NOMO-1 (cell line): ENCODE results near the gene KIAA1958.

Experiments used
- DNase-seq, 2 experiments: peaks; one replicate each; lab custom pipeline; 2025; ENCODE audit not compliant: unreplicated experiment in 2 of 2; lab: John Stamatoyannopoulos, UW

Gene KIAA1958

DNA sequence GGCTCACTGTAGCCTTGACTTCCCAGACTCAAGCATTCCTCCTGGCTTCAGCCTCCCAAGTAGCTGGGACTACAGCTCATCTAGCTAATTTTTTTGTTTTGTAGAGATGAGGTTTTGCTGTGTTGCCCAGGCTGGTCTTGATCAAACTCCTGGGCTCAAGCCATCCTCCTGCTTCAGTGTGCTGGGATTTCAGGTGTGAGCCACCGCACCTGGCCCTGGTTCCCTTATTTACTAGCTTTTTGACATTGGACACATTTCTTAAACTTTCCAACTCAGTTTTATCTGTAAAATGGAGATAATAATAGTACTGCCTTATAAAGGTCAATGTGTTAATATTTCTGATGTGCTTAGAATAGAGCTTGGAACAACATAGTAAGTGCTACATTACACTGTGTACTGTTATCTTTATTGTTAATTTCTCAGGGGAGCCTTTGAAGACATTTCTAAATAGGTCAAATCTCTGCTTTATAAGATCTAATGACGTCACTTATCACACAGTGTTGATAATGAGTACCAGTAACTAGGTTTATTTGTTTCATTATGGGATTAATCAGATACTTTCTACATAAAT lies 66.7 kb downstream of the KIAA1958 start:
- no peak for DNase-seq

DNA sequence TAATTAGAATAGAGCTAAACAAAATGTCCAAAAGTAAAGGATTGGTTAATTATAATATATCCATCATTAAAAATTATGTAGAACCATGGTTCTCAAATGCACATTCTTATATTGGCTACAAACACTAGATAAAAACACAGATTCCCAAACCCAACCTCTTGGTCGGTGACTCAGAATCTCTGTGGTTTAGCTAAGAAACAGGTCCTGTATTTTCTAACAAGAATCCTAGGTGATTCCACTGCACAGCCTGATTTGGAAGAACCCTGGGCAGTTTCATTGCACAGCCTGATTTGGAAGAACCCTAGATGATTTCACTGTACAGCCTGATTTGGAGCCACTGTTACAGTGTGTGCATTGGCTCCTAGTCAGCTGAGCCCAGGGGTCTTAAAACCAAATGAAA lies 67.9 kb downstream of the KIAA1958 start:
- DNase-seq, result no peak

DNA sequence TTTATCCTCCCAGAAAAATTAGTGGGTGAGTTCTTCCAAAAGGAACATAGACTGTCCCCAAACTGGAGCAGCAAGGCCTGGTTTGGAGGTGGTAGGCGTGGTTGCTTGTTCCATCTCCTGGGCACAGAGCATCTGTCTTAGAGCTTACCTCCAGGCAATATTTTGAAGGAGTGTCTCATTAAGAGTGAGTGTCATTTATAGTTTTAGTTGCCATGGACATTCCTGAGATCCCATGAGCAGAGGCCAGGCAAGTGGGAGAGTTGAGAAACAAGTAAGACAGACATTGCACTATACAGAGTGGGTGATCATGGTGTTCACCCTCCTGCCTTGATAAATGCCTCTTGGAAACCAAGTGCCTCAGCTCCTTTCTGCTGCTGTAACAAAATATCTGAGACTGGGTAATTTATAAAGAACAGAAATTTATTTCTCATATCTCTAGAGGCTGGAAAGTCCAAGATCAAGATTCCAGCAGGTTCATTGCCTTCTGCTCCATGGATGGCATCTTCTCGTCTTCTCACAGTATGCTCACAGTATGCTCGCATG lies 68.5 kb downstream of the KIAA1958 start:
- no peak for DNase-seq

DNA sequence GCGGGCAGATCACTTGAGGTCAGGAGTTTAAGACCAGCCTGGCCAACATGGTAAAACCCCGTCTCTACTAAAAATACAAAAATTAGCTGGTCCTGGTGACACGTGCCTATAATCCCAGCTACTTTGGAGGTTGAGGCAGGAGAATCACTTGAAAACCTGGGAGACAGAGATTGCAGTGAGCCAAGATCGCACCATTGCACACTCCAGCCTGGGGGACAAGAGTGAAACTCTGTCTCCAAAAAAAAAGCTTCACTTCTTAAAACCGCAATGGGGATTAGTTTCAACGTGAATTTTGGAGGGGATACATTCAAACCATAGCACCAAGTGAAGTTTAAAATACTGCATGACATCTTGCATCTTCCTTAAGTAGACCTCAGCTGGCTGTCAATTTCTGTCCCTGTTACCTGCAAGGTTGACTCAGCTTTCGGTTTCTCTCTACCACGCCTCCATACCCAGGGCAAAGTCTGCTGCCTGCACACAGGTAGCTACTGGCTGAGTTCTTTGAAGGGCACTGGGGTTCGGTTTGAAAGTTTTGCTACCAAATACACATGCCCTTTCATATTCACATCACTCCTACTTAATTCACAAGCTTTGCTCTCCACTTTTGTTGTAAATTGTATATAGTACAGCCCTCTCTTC lies 69.3 kb downstream of the KIAA1958 start:
- DNase-seq, result no peak

DNA sequence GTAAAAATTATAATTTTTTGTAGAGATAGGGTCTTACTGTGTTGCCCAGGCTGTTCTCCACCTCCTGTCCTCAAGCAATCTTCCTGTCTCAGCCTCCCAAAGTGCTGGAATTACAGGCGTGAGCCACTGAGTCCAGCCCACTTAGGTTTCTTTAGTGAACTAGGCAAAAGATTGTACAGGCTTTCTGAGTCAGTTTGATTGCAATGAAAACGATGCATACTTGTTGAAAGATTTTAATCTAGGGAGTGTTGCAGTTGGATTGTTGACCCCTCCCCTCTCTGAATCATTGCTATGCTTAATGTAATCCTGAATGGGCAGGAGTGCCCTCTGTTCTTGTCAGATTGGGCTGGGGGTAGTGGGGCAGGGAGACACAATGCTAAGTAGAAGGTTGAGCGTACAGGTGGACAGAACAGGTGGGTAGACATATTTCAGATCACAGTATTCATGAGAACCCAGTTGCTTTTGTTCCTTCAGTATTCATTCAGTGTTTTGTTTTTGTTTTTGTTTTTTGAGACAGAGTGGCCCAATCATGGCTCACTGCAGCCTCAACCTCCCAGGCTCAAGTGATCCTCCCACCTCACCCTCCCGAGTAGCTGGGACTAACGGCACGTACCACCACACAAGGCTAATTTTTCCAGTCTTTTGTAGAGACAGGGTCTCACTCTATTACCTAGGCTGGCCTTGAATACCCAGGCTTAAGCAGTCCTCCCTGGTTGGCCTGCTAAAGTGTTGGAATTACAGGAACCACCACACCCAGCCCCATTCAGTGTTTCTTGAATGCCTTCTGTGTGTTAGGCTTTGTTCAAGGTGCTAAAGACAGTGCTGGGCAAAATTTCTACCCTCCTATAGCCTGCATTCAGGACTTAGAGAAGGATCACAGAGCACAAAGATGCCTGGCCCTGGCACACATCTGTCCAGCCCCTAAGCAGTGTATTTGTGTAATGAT lies 70.1 kb downstream of the KIAA1958 start:
- DNase-seq, result no peak

DNA sequence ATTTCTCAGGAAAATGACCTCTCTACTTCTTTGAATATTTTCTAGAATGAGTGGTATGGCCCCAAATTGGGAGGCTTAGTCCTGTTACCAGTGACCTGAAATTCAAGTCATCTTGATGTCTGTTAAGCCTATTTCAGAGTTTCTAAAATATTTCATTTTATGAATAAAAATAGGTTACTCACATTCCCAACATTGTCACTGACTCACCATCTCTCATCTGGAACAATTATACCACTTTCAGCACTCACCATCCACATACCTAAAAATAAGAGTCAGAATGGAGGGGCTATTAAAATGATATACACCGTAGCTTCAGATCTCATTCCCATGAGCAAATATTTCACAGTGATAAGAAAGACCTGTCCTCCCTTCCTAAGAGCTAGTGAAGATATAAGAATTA lies 71.8 kb downstream of the KIAA1958 start:
- no peak for DNase-seq

DNA sequence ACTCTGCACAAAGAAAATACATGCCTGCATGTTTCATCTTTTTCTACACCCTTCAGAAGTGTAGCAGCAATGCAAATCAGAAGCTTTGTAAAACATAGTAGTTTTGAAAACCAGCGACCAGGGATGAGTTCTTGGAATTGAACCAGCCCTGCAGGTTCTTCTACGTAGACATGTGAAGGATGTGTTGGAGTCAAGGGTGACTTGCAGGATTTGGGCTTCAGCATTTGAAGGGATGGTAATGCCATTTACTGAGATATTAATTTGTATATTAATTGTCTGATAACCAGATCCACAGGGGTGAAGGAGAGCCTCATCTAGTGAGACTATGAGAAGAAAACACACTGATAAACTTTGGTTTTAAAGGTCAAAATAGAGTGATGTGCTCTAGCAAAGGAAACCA lies 72.4 kb downstream of the KIAA1958 start:
- no peak for DNase-seq

DNA sequence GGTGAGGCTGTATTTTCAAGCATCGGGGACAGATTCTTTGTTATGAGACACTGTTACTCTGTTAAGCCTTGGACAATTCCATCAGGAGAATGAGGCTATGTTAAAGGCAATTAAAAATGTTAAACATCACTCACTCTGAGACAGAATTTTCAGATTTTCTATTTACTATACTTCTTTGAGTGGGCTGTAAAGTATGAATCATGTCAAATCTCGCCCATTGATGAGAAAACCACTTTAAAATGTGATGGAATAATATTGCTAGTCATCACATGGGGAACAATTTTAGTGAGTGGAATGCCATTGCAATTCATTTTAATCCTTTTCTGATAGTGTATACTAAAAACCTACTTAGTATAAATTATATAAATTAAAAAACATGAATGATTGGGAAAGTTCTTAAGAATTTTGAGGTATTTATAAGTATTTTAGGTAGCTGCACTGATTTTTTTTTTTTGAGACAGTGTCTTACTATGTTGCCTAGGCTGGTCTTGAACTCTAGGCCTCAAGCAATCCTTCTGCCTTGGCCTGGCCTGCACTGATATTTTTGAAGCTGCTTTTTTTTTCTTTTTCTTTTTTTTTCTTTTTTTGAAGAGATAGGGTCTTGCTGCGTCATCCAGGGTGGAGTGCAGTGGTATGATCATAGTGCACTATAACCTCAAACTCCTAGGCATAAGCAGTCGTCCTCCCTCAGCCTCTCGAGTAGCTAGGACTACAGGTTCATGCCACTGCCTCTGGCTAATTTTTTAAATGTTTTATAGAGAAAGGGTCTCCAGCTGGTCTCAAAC lies 73.2 kb downstream of the KIAA1958 start:
- DNase-seq, result no peak

DNA sequence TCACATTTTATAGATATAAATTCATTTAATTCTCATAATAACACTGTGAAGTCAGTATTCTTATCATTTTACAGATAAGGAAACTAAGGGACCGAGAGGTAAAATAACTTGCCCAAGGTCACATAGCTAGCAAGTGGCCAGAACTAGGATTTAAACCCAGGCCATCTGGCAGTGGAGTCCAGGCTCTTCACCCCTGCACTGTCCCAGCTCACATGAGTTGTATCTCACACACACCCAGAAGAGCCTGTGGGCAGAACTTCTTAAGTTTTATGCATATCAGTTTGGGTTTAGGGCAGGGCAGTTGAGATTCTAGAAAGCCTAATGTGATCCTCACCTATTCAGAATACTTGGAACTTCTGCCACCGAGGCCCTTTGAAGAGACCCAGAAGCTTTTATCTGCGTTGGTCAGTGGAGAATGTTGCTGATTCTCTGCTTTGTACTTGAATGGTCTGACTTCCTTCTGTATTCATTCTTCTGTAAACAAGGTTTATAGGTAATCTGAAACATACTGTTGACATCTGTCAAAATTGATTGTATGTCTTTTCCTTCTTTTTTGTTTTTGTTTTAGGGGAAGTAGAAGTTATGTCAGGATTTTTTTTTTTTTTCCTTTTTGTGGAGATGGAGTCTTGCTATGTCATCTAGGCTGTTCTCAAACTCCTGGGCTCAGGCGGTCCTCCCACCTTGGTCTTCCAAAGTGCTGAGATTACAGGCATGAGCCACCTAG lies 75.8 kb downstream of the KIAA1958 start:
- no peak for DNase-seq

DNA sequence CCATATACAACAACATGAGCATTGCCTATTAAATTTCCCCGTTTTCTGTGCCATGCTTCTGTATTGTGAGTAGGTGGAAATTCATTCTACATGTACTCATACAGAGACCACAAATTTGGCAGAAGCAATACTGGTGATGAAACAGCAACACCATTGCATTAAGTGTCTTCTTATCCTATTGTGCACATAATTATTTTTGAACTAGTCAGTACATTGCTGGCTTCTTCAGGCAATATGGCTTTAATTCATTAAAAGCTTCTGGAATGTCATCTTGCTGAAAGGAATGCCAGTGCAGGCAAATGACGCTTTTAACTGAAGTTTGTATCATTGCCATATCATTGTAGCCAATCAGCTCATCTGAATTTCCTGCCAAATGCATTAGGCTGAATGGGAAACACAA lies 82.6 kb downstream of the KIAA1958 start:
- DNase-seq, result no peak

DNA sequence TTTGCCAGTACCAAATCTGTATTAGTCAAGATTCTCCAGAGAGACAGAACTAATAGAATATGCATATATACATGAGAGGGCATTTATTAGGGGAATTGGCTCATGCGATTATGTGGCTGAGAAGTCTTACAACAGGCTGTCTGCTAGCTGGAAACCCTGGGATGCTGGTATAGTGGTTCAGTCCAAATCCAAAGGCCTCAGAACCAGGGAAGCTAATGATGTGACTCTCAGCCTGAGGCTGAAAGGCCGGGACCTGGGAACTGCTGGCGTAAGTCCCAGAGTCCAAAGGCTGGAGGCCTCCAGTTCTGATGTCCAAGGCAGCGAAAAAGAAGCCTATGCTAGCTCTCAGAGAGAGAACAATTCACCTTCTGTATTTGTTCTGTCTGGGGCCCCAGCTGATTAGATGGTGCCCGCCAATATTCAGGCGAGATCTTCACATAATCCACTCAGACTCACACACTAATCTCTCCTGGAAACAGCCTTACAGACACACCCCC lies 84.1 kb downstream of the KIAA1958 start:
- DNase-seq, result no peak

DNA sequence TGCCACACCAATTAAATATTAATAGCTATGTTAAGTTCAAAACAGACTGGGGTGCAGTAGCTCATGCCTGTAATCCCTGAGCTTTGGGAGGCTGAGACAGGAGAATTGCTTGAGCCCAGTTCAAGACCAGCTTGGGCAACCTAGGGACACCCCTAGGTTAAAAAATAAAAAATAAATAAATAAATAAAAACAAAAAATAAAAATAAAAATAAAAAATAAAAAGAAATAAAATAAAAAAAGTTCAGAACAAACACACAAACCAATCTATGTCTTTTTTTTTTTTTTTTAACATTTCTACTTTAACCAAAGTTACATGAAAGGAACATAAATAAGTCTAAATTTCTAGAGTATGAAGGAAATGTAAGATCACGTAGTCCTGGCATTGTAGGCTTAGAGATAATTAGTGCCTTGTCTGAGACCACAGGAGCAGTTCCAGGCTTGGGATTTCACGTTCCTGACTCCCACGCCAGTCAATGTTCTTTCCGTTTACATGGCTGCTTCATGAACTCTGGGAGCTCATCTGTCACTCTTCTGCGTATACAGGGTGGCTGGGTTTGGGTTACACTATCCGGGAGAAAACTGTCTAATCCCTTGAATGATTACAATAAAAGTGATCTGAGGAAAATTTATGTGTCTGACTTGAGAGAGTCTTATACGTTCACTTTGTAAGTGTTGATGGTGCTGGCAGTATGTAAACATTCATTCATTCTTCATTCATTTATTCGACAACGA lies 85.2 kb downstream of the KIAA1958 start:
- DNase-seq, result no peak

DNA sequence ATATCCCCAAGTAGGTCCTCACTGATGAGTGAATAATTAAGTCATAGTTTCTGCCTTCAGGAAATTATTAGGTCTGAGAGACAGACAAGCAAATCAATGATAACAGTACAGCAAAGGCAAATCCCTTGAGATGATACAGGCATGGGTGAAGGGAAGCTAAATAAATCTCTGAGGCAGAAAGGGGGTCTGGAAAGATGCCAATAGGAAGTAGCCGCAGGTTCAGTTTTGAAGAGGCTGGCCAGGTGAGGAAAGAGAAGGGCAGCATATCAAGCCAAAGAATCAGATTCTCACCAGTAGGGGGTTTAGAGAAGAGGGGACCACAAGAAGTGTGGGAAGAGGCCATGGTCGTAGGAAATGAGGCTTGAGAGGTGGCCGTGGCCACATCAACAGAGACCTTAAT lies 85.8 kb downstream of the KIAA1958 start:
- no peak for DNase-seq

DNA sequence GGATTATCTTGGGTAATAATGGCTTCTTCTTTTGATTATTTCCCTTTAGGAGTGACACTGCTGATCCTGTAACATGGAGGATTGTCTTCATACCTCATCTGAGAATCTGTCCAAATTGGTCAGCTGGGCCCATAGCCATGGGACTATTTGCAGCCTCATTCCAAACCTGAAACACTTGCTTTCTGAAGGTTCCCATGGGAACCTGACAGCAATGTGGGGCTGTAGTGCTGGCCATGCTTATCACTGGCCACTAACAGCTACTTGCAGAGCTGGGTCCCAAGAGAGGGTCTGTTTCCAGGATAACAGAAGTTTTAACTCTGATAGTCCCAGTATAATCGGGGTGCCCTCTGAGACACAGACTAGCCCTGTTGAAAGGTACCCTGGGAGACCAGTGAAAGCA lies 87.4 kb downstream of the KIAA1958 start:
- no peak for DNase-seq

DNA sequence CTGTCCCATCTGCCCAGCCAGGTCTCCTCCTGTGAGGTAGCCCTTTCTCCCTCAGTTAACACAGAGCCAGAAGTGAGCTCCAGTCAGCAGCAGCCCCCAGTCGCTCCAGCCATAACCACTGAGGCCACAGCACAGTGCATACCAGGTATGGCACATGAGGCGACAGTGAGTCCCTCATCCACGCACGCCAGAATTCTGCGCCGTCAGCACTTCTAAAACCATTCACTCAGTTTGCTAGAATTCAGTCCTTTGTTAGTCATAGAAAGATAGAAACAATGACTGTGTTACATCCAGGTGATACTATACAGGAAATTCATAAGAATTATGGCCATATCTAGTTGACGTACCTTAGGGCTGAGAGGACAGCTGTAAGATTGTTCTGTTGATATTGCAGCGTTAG lies 88.5 kb downstream of the KIAA1958 start:
- no peak for DNase-seq

DNA sequence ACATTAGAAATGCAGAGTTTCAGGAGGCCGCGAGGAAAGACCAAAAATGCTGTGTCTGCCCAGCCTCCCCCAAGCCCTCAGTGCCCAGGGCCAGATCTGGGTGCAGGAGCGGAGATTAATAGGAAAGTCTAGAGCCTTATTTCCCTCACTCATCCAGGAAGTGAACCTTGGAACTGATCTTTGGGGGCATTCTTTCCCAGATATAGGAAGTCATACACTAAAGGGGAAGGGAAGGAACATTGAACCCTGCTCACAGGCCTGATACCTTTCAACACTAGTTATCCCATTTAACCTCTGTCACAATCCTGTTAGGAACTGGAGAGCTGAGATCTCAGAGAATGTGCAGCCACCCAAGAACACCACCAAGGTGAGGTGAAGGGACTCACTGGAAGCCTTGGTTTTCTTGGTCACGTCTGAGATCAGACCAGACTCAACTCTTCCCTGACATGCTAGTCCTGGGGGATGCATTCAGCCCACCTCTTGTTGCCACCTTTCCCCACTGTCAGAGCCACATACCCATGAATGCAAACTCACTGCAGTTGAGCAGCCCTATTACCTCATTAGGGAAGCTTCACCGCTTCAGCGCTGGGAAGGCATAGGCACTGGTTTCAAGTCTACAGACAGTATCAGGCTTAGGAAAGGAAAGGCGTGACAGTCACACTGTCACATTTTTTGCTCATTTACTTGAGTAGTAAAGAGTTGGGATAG lies 95.0 kb downstream of the KIAA1958 start:
- DNase-seq, result no peak

DNA sequence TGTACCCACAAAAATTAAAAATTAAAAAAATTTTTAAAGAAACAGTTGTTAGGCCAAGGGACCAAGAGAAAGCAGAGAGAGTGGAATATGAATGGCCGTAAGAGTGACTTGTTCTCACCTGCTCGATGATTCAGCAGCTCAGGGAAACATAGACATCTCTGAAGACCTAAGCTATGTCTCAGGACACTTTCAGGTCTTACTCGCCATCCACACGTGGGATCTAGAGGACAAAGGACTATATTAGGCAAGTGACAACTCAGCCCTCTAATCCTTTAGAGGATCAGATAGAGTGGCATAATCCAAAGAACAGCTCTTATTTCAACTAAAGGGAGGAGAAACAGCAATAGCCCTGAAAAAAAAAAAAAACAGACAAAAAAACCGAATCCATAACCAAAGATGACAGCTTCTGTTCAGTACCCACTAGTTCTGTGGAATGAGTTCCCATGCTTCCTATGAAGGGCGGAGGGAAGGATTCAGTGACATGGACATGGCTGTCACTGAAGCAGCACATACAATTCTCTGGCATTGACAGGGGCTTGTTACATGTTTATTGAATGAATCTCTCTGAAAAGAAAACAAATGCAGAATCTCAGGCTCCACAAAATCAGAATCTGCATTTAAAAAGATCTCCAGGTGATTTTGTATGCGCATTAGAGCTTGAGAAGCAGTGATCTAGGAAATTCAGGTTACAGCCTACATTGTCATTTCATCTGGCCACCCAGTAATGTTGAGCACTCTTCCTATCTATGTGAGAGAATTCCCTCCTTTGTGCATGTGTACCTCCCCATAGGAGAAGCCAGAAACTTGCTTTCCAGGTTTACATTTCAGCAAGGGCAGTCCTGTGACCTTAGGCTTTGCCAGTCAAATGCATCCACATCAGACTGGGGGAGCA lies 96.0 kb downstream of the KIAA1958 start:
- no peak for DNase-seq
